ENCODE data around the gene KNOP1. TPM values are rescaled to one million over a fixed set of nuclear protein-coding genes. Genes with fewer than 3 reads are reported as not detected.

Gene KNOP1
- total RNA-seq, 1 donor from 2014 or later, result 46.5 TPM

DNA sequence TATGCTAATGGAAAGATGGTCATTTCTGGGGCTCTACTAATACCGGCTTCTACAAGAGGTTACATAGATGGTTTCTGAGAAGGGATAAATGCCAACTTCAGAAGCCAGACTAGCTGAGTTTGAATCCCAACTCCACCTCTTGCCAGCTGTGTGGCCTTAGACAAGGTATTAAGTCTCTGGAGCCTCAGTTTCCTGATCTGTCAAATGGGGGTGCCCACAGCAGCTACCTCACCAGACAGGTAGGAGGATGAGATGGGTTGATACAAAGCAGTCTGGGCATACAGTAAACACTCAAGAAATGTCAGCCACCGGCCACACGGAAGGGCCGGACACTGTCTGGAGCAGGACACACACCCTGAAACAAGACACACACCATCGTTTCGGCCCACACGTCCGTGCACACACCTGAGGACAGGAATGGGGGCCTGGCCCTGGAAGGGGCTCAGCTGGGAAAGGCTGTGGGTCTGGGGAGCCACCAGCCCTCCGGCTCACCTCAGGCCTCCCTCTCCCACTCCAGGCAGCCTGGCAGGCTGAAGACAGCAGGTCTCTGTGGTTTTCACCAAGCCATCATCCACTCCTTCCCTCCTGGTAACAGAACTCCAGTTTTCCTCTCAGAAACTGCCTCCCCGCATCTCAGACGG, 5.5 kb downstream of the KNOP1 start:
- DNase-seq (ENCODE audit: low spot score in 2 of 2, unreplicated experiment in 2 of 2), result no peak
- Mint-ChIP-seq H3K9me3 (no peaks in the 10 kb centered on the region), H3K27ac (no peak overlapping the region), H3K27me3 (ENCODE audit: low read depth) (no peaks in the 10 kb centered on the region), H3K4me1 (peaks cover 20% of the 10 kb centered on the region), H3K36me3 (peaks cover 28% of the 10 kb centered on the region), H3K4me3 (no peak overlapping the region)
- TF ChIP-seq, protein P1, sequence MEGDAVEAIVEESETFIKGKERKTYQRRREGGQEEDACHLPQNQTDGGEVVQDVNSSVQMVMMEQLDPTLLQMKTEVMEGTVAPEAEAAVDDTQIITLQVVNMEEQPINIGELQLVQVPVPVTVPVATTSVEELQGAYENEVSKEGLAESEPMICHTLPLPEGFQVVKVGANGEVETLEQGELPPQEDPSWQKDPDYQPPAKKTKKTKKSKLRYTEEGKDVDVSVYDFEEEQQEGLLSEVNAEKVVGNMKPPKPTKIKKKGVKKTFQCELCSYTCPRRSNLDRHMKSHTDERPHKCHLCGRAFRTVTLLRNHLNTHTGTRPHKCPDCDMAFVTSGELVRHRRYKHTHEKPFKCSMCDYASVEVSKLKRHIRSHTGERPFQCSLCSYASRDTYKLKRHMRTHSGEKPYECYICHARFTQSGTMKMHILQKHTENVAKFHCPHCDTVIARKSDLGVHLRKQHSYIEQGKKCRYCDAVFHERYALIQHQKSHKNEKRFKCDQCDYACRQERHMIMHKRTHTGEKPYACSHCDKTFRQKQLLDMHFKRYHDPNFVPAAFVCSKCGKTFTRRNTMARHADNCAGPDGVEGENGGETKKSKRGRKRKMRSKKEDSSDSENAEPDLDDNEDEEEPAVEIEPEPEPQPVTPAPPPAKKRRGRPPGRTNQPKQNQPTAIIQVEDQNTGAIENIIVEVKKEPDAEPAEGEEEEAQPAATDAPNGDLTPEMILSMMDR (IDR thresholded peaks at IDR 0.05; ENCODE audit: unreplicated experiment), result no peak

DNA sequence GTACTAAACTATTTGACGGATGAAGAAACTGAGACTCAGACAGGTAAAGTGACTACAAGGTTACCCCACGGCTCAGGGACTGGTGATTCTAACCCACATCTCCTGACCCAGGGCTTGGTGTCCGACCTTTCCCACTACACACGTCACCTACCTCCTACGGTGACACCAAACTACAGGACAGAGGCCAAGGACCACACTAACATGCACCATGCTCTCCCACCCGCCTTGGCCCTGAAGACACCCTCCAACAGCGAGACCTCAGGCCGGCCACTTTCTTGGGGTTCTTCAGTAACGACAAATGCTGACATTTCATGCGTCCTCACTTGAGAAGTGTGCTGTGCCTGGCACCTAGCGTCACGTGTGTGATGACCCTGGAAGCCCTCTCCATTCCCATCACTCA, 6.4 kb downstream of the KNOP1 start:
- H3K27ac Mint-ChIP-seq, result no peak overlapping the region
- no peak overlapping the region for H3K4me3 Mint-ChIP-seq
- no peaks in the 10 kb centered on the region for H3K9me3 Mint-ChIP-seq
- H3K36me3 Mint-ChIP-seq, result peaks cover 29% of the 10 kb centered on the region
- no peaks in the 10 kb centered on the region for H3K27me3 Mint-ChIP-seq (ENCODE audit: low read depth)
- H3K4me1 Mint-ChIP-seq, result peaks cover 11% of the 10 kb centered on the region
- TF ChIP-seq, protein P1 (IDR thresholded peaks at IDR 0.05; ENCODE audit: unreplicated experiment), result no peak
- no peak for DNase-seq (ENCODE audit: low spot score in 2 of 2, unreplicated experiment in 2 of 2)

GRCh38 chr16:19710991-19711545, 7.0 kb downstream of the KNOP1 start:
- no peak overlapping the region for H3K4me3 Mint-ChIP-seq
- DNase-seq (ENCODE audit: low spot score in 2 of 2, unreplicated experiment in 2 of 2), result no peak
- no peak overlapping the region for H3K27ac Mint-ChIP-seq
- peaks cover 5% of the 10 kb centered on the region for H3K4me1 Mint-ChIP-seq
- H3K9me3 Mint-ChIP-seq, result no peaks in the 10 kb centered on the region
- H3K27me3 Mint-ChIP-seq (ENCODE audit: low read depth), result no peaks in the 10 kb centered on the region
- peaks cover 33% of the 10 kb centered on the region for H3K36me3 Mint-ChIP-seq
- TF ChIP-seq, protein P1 (IDR thresholded peaks at IDR 0.05; ENCODE audit: unreplicated experiment), result no peak

GRCh38 chr16:19710191-19710908, 7.7 kb downstream of the KNOP1 start:
- Mint-ChIP-seq H3K27me3 (ENCODE audit: low read depth) (no peaks in the 10 kb centered on the region), H3K4me1 (no peaks in the 10 kb centered on the region), H3K27ac (no peak overlapping the region), H3K36me3 (peaks cover 40% of the 10 kb centered on the region), H3K4me3 (no peak overlapping the region), H3K9me3 (no peaks in the 10 kb centered on the region)
- DNase-seq (ENCODE audit: low spot score in 2 of 2, unreplicated experiment in 2 of 2), result no peak
- TF ChIP-seq, protein P1 (IDR thresholded peaks at IDR 0.05; ENCODE audit: unreplicated experiment), result no peak

GRCh38 chr16:19709381-19710136, 8.5 kb downstream of the KNOP1 start:
- Mint-ChIP-seq H3K9me3 (no peaks in the 10 kb centered on the region), H3K36me3 (peaks cover 42% of the 10 kb centered on the region), H3K27ac (peak overlapping the region; percentile 9), H3K4me1 (no peaks in the 10 kb centered on the region), H3K4me3 (no peak overlapping the region), H3K27me3 (ENCODE audit: low read depth) (no peaks in the 10 kb centered on the region)
- TF ChIP-seq, protein P1 (IDR thresholded peaks at IDR 0.05; ENCODE audit: unreplicated experiment), result no peak
- DNase-seq (ENCODE audit: low spot score in 2 of 2, unreplicated experiment in 2 of 2), result no peak
